Pancreas (tissue), 10 donors: ENCODE data around the gene C14orf119. TPM values are rescaled to one million over a fixed set of nuclear protein-coding genes. Genes with fewer than 3 reads are reported as not detected.
"Not testable (repeated sequence)": the region's sequence is repeated elsewhere in the genome, so short reads cannot be mapped to it uniquely, and the experiment has no call there.

ENCODE experiments used
- ATAC-seq, 4 donors: fragments of 200-7000 bp; cut with Tn5 transposase; one replicate each; pipeline versions ENCODE4 v1.8.0 to v1.9.1; 2020; ENCODE audit warnings: mild to moderate bottlenecking in 4 of 4, moderate library complexity in 4 of 4
- DNase-seq, 6 donors: peaks; one replicate each; pipeline ENCODE4 v3.0.0-alpha.2; 2020
- FAIRE-seq: peaks from 2 replicates; lab custom pipeline; 2012; peaks lifted over from hg19 to GRCh38; lab: Jason Lieb, UNC
- H3K27ac ChIP-seq, 4 donors: fragments of 200-600 bp; sonication (generic); 1 replicate in 3 of 4; 2 replicates in 1 of 4; pipeline versions ENCODE4 v1.5.0 to v1.8.0; 2020
- H3K27me3 ChIP-seq, 4 donors: fragments of 200-600 bp; one replicate each; pipeline ENCODE4 v1.8.0; 2021
- H3K36me3 ChIP-seq, 3 donors: fragments of 200-600 bp; sonication (generic) in 1 of 3; one replicate each; pipeline versions ENCODE4 v1.5.0 to v1.8.0; 2020 to 2021
- H3K4me1 ChIP-seq, 3 donors: fragments of 200-600 bp; one replicate each; pipeline ENCODE4 v1.8.0; 2021
- H3K4me3 ChIP-seq, 4 donors: fragments of 200-600 bp; sonication (generic) in 2 of 4; one replicate each; pipeline versions ENCODE4 v1.5.0 to v1.8.0; 2020 to 2021
- H3K9me3 ChIP-seq, 4 donors: fragments of 200-600 bp; one replicate each; pipeline ENCODE4 v1.8.0; 2021
- CTCF ChIP-seq, 4 donors: fragments of 200-600 bp; sonication (generic) in 3 of 4; IDR thresholded peaks; one replicate each; pipeline versions ENCODE4 v1.5.0 to v1.8.0; 2021; ENCODE audit warnings: antibody characterized with exemption in 4 of 4
- WGBS, 2 donors: extraction: QIAGEN DNeasy Blood & Tissue Kit; methylation state at CpG; one replicate each; pipeline ENCODE4 v1.1.7; 2013; 5-methylcytosine and 5-hydroxymethylcytosine counted together
- intact Hi-C, 3 donors: fragments of 100-400 bp; cut with DNase I; formaldehyde crosslinking; loops; one replicate each; pipeline versions ENCODE4 v1.11.1 to v1.14.2; 2022
- polyA plus RNA-seq, 2 donors: library from polyadenylated mRNA; stranded (reverse); fragments of 200-250 nt; gene quantifications; one replicate each; pipeline ENCODE4 v1.2.3, GENCODE V29; 2013
- total RNA-seq, 6 donors: library from RNA; stranded (reverse); fragmentation: NEBNext Ultra II Directional in 4 of 6; extraction: Animal tissue kit (Norgen Biotek cat#: 25700) in 4 of 6; gene quantifications; one replicate each; pipeline versions ENCODE4 v1.2.1 to v1.2.4, GENCODE V29; 2021 to 2023
- donor health status: healthy with polysubstance abuse.
- donor health status: DM: no; HTN: no; CAD: no; lungs with moderate emphysema.
- donor health status: DM: no; HTN: no; CAD: no.
- donor health status: control.
- donor health status: control.
- donor health status: Bipolar disorder and iron deficiency.
- donor health status: DM: yes; HTN: yes; CAD: no.
- donor health status: DM: no; HTN: no; CAD: no.
- donor health status: DM: no; HTN: no; CAD: no.
- donor health status: DM: yes; HTN: yes; CAD: no.

C14orf119 gene
- total and polyA plus RNA-seq, 8 donors = 7.5 to 22.7 (median 13.6) TPM

- Histone ChIP-seq H3K9me3 (no peaks in the 10 kb centered on the region), H3K27me3 (no peaks in the 10 kb centered on the region), H3K4me1 (no peaks in the 10 kb centered on the region), H3K36me3 (no peaks in the 10 kb centered on the region), H3K4me3 (no peak overlapping the region), H3K27ac (no peak overlapping the region)
- no peak for TF ChIP-seq CTCF (IDR thresholded peaks at IDR 0.05)
- no peak for ATAC-seq
- no peak for FAIRE-seq
- no peak for DNase-seq
- WGBS, 2 donors = 77 to 87% methylated on average over 4 of the region's 4 CpGs
- intact Hi-C loops = no loop called here
These were observed 10.1 kb downstream of the C14orf119 start for GRCh38 chr14:23105348-23105824.

GRCh38 chr14:23106747-23107045, 11.4 kb downstream of the C14orf119 start:
- TF ChIP-seq CTCF (IDR thresholded peaks at IDR 0.05) = no peak
- Histone ChIP-seq H3K4me1 (no peaks in the 10 kb centered on the region), H3K27ac (no peak overlapping the region), H3K9me3 (no peaks in the 10 kb centered on the region), H3K4me3 (no peak overlapping the region), H3K27me3 (no peaks in the 10 kb centered on the region), H3K36me3 (no peaks in the 10 kb centered on the region)
- no peak for FAIRE-seq
- no peak for DNase-seq
- no peak for ATAC-seq
- intact Hi-C loops = no loop called here

GRCh38 chr14:23107620-23108019, 12.3 kb downstream of the C14orf119 start:
- intact Hi-C loops, H3K9me3 ChIP-seq, DNase-seq, H3K4me3 ChIP-seq, H3K27ac ChIP-seq, H3K4me1 ChIP-seq, ATAC-seq, FAIRE-seq, H3K36me3 ChIP-seq, H3K27me3 ChIP-seq: not testable (repeated sequence)
- 80 to 96% methylated on average over 1 to 2 of the region's 5 CpGs for WGBS, 2 donors

GRCh38 chr14:23108169-23108568, 12.9 kb downstream of the C14orf119 start:
- WGBS, 2 donors = 86 to 90% methylated on average over 24 of the region's 24 CpGs
- ATAC-seq, FAIRE-seq, H3K9me3 ChIP-seq, H3K36me3 ChIP-seq, H3K27me3 ChIP-seq, H3K27ac ChIP-seq, H3K4me3 ChIP-seq, intact Hi-C loops, H3K4me1 ChIP-seq, DNase-seq: not testable (repeated sequence)

GRCh38 chr14:23109769-23110168, 14.5 kb downstream of the C14orf119 start:
- 74 to 76% methylated on average over 1 of the region's 1 CpG for WGBS, 2 donors
- intact Hi-C loops = loop anchor here in 1 of 3 donors (5.0 kb wide), 1 partner anchor 42 kb away; no protein-coding TSS in a partner anchor
- DNase-seq (no peak), FAIRE-seq (no peak), ATAC-seq (no peak)
- H3K4me1 ChIP-seq = no peaks in the 10 kb centered on the region
- no peak overlapping the region for H3K27ac ChIP-seq
- no peaks in the 10 kb centered on the region for H3K36me3 ChIP-seq
- TF ChIP-seq CTCF (IDR thresholded peaks at IDR 0.05) = no peak
- no peaks in the 10 kb centered on the region for H3K9me3 ChIP-seq
- no peaks in the 10 kb centered on the region for H3K27me3 ChIP-seq
- no peak overlapping the region for H3K4me3 ChIP-seq

GRCh38 chr14:23110579-23111365, 15.5 kb downstream of the C14orf119 start:
- H3K9me3 ChIP-seq = no peaks in the 10 kb centered on the region
- no peak for FAIRE-seq
- H3K36me3 ChIP-seq = no peaks in the 10 kb centered on the region
- 39 to 52% methylated on average over 5 of the region's 5 CpGs for whole genome bisulfite sequencing, 2 donors
- no peak overlapping the region for H3K27ac ChIP-seq
- H3K27me3 ChIP-seq = no peaks in the 10 kb centered on the region
- H3K4me3 ChIP-seq = no peak overlapping the region
- no peak for TF ChIP-seq CTCF (IDR thresholded peaks at IDR 0.05)
- H3K4me1 ChIP-seq = no peaks in the 10 kb centered on the region
- ATAC-seq = no peak
- intact Hi-C loops = loop anchor here in 1 of 3 donors (5.0 kb wide), 1 partner anchor 43 kb away; no protein-coding TSS in a partner anchor
- DNase-seq = no peak
